Measurements from ENCODE around the gene SMAD2.

The SMAD2 gene

GRCh38 chr18:47809420-47809819 lies 121.0 kb downstream of the SMAD2 start:
- H3K27ac ChIP-seq = no peak overlapping the region
- TF ChIP-seq, protein P1, sequence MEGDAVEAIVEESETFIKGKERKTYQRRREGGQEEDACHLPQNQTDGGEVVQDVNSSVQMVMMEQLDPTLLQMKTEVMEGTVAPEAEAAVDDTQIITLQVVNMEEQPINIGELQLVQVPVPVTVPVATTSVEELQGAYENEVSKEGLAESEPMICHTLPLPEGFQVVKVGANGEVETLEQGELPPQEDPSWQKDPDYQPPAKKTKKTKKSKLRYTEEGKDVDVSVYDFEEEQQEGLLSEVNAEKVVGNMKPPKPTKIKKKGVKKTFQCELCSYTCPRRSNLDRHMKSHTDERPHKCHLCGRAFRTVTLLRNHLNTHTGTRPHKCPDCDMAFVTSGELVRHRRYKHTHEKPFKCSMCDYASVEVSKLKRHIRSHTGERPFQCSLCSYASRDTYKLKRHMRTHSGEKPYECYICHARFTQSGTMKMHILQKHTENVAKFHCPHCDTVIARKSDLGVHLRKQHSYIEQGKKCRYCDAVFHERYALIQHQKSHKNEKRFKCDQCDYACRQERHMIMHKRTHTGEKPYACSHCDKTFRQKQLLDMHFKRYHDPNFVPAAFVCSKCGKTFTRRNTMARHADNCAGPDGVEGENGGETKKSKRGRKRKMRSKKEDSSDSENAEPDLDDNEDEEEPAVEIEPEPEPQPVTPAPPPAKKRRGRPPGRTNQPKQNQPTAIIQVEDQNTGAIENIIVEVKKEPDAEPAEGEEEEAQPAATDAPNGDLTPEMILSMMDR (IDR thresholded peaks at IDR 0.05) = no peak
- no peak for TF ChIP-seq ZFX (IDR thresholded peaks at IDR 0.05; ENCODE audit: borderline replicate concordance)

DNA sequence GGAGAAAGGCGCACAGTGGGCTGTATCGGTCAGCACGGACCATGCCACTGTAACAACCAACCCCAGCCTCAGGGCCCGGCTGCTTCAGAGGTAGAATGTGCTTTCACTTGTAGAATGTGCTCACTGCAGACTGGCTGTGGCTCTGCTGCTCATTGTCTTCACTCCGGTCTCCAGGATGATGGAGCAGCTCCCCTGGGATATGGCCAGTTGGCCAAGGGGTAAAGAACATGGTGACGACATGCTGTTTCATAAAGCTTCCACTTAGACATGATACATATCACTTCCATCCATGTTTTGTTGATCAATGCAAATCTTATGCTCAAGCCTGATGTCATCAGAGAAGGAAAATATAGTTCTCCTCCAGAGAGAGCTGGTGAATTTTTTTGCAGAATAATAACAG lies 127.7 kb downstream of the SMAD2 start:
- no peak overlapping the region for H3K27ac ChIP-seq
- no peak for TF ChIP-seq ZFX (IDR thresholded peaks at IDR 0.05; ENCODE audit: borderline replicate concordance)
- TF ChIP-seq, protein P1 (IDR thresholded peaks at IDR 0.05) = no peak

- H3K27ac ChIP-seq = no peak overlapping the region
- TF ChIP-seq ZFX (IDR thresholded peaks at IDR 0.05; ENCODE audit: borderline replicate concordance) = no peak
- TF ChIP-seq, protein P1 (IDR thresholded peaks at IDR 0.05) = no peak
Measured at GRCh38 chr18:47801817-47802216, 128.6 kb downstream of the SMAD2 start.

GRCh38 chr18:47800756-47801155 lies 129.7 kb downstream of the SMAD2 start:
- H3K27ac ChIP-seq = no peak overlapping the region
- TF ChIP-seq, protein P1 (IDR thresholded peaks at IDR 0.05) = no peak
- TF ChIP-seq ZFX (IDR thresholded peaks at IDR 0.05; ENCODE audit: borderline replicate concordance) = no peak

- no peak overlapping the region for H3K27ac ChIP-seq
Measured at GRCh38 chr18:47800248-47800647, 130.2 kb downstream of the SMAD2 start.

DNA sequence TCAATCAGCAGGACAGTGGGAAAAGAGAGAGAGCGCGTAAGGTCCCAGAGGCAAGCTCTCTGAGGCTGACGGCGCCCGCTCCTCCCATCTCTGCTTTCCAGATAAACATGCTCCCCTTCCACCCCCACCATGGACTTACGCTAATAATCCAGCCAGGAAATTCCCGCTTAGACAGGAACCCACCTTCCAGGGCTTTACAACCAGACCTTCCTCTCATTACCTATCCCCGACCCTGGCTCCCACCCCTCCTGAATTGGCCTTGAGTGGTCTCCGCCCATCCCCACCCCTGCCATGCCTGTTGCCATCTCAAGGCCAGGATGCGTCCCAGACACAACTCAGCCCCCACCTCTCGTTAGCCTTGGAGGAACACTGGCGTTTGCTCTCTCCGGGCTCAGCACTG lies 131.1 kb downstream of the SMAD2 start:
- no peak overlapping the region for H3K27ac ChIP-seq
- TF ChIP-seq ZFX (IDR thresholded peaks at IDR 0.05; ENCODE audit: borderline replicate concordance) = no peak
- TF ChIP-seq, protein P1 (IDR thresholded peaks at IDR 0.05) = no peak

More at GRCh38 chr18:47800248-47800647, 130.2 kb downstream of the SMAD2 start:
- TF ChIP-seq ZFX (IDR thresholded peaks at IDR 0.05; ENCODE audit: borderline replicate concordance) = no peak
- TF ChIP-seq, protein P1 (IDR thresholded peaks at IDR 0.05) = no peak

- TF ChIP-seq ZFX (IDR thresholded peaks at IDR 0.05; ENCODE audit: borderline replicate concordance) = no peak
- TF ChIP-seq, protein P1 (IDR thresholded peaks at IDR 0.05) = no peak
- no peak overlapping the region for H3K27ac ChIP-seq
Measured at GRCh38 chr18:47798366-47798765, 132.1 kb downstream of the SMAD2 start.

Measured in 22Rv1 (cell line).